Endometrium (tissue), 2 donors: Measurements from ENCODE around the gene NME7.
"Not testable (repeated sequence)": the region's sequence is repeated elsewhere in the genome, so short reads cannot be mapped to it uniquely, and the experiment has no call there.

Experiments
- FAIRE-seq: peaks from 2 replicates; lab custom pipeline; 2012; peaks lifted over from hg19 to GRCh38; lab: Jason Lieb, UNC
- donor health status: control.
- donor health status: control.

Gene NME7

DNA sequence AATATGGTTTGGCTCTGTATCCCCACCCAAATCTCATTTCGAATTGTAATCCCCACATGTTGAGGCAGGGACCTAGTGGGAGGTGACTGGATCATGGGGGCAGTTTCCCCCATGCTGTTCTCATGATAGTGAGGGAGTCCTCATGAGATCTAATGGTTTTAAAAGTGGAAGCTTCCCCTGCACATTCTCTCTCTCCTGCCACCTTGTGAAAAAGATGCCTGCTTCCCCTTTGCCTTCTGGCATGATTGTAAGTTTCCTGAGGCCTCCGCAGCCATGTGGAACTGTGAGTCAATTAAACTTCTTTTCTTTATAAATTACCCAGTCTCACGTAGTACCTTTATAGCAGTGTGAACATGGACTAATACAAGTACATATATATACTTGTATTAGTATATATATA is 25.5 kb downstream of the NME7 start:
- FAIRE-seq: not testable (repeated sequence)

DNA sequence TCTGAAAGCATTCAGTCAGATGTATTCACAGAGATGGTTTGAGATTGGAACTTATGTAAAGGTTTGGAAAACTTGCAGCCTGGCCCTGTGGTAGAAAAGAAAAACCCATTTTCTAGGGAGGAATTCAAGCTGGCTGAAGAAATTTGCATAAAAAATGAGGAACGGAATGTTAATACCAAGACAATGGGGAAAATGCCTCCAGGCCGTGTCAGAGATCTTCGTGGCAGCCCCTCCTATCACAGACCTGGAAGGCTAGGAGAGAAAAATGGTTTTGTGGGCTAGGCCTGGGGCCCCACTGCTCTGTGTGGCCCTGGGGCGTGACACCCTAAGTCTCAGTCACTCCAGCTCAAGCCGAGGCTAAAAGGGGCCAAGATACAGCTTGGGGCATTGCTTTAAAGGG is 26.7 kb downstream of the NME7 start:
- FAIRE-seq: no peak

DNA sequence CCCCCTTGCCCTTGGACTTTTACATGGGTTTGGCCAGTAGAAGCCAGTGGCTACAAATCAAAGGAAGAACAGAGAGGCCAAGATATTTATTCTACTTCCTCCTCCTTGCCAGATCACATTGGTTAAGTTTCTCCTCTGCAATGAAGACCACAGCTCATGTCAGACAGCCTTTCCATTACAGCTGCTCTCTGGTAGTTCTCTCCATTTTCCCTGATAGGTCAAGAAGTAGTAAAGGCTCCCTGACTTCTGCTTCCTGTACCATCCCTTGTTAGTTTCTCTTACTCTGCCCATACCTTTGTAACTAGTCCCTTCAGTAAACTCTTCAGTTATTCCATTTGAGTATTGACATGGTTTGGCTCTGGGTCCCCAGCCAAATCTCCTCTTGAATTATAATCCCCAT is 27.8 kb downstream of the NME7 start:
- no peak for FAIRE-seq

GRCh38 chr1:169338617-169339016 is 29.0 kb downstream of the NME7 start:
- no peak for FAIRE-seq

GRCh38 chr1:169336947-169337715 is 30.5 kb downstream of the NME7 start:
- FAIRE-seq: not testable (repeated sequence)

DNA sequence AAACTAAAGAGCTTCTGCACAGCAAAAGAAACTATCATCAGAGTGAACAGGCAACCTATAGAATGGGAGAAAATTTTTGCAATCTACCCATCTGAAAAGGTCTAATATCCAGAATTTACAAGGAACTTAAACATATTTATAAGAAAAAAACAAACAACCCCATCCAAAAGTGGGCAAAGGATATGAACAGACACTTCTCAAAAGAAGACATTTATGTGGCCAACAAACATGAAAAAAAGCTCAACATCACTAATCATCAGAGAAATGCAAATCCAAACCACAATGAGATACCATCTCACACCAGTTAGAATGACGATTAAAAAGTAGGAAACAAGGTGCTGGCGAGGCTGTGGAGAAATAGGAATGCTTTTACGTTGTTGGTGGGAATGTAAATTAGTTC is 32.9 kb downstream of the NME7 start:
- FAIRE-seq: not testable (repeated sequence)

DNA sequence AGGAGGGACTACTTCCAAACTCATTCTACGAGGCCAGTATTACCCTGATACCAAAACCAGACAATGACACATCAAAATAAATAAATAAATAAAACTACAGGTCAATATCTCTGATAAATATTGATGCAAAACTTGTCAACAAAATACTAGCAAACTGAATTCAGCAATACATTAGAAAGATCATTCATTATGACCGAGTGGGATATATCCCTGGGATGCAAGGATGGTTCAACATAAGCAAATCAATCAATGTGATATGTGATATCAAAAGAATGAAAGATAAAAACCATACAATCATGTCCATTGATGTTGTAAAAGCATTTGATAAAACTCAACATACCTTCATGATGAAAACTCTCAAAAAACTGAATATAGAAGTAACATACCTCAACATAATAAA is 36.7 kb downstream of the NME7 start:
- no peak for FAIRE-seq

DNA sequence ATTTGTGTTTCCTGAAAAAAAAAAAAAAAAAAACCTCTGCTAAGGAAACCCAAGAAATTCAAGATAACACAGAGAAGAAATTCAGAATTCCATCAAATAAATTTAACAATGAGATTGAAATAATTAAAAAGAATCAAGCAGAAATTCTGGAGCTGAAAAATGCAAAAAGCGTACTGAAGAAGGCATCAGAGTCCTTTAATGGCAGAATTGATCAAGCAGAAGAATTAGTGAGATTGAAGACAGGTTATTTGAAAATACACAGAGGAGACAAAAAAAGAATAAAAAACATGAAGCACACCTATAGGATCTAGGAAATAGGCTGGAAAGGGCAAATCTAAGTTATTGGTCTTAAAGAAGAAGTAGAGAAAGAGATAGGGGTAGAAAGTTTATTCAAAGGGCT is 38.2 kb downstream of the NME7 start:
- FAIRE-seq: no peak

DNA sequence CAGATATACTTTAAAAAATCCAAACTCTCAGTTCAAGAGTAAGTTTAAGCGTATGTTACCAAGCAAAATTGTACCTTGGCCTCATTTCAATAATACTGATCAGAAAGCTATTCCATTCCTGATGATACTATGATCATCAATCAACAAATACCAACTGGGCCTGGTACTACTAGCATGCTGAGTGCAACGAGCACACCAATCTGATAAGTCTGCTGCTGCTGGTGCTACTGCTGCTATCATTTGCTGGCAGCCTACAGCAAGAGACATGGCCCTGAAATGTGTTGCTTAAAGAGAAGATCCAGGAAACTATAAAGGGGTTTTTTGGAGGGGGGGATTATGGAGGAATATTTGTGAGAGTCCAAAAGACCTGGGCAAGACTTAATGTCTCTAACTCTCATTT is 39.7 kb downstream of the NME7 start:
- FAIRE-seq: no peak

- FAIRE-seq: no peak
These were observed 40.7 kb downstream of the NME7 start for GRCh38 chr1:169326956-169327268.

GRCh38 chr1:169326261-169326955 is 41.2 kb downstream of the NME7 start:
- no peak for FAIRE-seq

DNA sequence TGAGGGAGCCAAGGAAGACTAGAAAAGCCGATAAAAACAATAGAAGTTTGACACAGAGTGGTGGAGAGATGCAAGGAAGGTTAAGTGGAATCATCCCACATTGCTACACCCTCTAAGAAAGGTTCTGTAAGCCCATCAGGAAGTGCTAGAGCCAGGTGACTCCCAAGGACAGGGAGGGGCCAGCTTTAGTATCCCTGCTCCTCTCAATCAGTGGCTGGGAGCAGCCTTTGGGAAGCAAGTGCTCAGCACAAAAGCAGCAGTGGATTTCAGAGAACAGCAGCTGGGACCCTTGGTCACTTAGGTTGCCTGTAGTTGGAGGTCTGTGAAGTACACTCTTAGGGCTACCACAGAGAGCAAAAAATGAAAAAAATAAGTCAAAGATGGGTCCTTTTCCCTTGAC is 42.5 kb downstream of the NME7 start:
- no peak for FAIRE-seq

DNA sequence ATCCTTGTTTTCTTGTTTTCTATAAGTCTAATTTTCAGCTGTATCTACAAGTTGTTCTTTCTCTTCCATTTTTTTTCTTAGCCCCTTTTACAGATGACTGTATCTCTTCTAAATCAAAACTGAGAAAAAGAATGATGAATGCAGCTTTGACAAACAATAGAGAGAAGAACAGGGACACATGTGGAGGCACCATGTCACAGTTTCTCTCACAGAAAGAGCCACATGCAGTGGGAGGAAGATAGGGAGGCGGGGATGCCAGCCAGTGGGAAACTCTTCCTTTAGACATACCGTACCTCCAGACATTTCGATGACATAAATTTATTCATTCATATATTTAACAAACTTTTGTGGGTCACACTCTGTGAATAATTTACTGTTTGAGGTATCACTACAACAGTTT is 45.5 kb downstream of the NME7 start:
- FAIRE-seq: no peak

DNA sequence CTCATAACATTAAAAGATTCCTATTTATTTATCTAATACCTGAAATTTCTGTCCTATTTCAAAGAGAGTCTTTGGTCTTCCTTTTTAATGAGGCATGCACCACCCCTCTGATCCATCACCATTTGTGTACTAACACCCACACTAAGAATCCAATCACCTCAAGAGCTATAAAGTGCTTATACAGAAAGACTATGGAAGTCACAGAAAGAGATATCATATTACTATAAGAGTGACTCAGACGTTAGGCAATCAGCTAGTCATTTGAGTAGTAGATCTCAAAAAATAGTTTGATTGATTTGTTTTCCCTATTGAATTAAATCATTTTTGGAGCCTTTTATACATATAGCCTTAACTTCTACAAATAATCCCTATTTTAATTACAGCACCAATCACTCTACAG is 46.1 kb downstream of the NME7 start:
- FAIRE-seq: no peak

DNA sequence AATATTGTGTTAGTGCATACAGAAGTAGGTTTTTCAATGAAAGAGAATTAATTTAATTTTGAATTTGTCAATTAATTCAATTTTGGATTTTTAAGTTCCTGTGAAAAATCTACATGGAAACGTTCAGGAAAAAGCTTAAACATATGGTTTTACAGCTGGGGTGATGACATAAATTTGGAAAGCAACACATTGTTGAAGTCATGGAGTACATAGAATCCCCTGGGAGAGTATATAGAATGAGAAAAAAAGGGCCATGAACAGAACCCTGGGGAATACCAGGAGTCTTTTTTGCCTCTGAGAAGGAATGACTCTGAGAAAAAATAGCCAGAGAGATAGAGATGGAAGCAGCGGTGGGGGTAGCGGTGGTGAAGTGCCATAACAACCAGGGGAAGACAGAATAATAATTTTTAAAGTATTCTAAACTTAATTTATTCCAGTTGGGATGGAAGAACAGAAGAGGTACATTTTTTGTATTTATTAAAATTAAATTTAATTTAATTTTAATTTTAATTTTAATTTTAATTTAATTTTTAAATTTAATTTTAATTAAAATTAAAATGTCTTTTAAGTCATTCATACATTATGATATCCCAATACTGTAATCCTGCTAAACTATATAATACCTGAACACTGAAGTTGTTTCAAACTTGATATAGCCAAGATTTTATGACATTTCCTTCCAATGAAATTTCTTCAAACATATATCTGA is 48.9 kb downstream of the NME7 start:
- peak; percentile 74 for FAIRE-seq

DNA sequence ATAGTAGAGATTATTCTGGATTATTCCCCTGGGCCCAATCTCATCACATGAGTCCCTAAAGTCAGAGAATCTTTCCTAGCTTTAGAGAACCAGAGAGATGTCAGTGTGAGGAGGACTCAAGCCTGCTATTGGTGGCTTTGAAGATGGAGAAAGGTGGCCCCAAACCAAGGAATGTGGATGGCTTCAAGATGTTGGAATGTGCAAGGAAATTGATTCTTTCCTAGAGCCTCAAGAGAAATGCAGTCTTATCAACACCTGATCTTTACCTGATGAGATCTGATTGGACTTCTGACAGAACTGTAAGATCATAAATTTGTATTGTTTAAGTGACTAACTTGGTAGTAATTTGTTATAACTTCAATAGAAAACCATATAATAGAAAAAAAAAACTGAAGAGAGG is 51.0 kb downstream of the NME7 start:
- no peak for FAIRE-seq

DNA sequence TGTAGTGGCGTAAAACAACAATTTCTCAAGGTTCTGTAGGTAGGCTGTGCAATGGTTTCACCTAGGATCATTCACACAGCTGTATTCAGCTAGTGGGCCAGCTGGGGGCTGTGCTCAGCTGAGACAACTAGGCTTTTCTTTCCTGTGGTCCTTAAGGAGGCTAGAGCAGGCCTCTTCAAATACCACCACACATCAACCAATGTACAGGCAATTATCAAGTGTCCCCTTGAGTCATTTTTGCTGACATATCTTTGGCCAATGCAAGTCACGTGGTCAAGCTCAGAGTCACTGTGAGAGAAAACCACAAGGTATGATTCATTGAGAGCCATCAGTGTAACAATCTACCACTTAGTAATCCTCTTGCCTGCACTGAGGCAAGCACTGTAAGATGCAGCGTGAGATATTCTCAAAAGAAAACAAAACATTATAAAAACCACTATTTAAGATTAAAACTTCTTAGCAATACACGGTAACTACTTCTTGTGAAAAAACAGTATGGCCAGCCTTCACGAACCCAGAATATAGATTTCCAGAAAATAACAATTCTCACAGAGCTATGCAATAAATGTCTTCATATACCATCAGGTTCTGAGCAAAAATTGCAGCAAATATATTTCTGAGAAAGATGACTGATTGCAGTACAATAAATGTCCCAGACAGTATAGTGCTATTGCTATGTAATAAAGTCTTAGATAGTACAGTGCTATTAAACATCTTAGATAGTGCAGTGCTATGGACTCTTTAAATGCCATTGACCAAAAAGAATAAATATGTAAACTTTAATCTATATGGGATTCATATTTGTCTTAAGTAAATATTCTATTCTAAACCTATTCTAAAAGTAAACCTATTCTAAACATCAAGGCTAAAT is 55.3 kb downstream of the NME7 start:
- FAIRE-seq: no peak

- FAIRE-seq: no peak
These were observed 58.1 kb downstream of the NME7 start for GRCh38 chr1:169309178-169310166.

DNA sequence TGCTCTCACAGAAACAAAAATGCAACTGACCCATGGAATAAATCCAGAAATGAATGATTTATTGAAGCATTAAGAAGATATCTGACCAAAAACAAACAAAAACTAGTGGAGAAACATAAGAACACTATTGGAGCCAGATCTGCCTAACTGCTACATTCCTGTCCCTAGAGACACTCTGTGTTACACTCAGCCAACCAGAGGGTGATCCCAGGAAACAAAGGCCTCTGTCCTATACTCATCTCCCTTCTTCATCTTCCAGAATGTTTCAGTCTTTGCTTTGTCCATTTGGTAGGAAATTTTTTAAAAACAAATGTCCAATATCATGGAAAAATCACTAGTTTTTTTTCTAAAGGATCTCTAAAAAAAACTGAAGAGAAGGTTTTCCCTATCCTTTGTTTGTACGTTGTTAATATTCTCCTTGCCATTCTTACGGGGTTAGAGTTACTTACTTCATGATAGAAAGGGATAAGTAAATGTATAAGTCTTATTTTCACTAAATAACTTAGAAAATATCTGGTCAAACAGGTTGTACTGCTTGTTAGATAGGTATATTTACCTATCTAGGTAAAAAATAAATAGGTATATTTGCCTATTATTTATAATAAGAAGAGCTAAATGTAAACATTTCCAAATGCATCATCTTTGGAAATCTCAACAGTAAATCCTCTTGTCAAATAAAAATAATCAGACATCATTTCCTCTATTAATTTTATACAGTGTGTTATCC is 59.1 kb downstream of the NME7 start:
- FAIRE-seq: no peak

DNA sequence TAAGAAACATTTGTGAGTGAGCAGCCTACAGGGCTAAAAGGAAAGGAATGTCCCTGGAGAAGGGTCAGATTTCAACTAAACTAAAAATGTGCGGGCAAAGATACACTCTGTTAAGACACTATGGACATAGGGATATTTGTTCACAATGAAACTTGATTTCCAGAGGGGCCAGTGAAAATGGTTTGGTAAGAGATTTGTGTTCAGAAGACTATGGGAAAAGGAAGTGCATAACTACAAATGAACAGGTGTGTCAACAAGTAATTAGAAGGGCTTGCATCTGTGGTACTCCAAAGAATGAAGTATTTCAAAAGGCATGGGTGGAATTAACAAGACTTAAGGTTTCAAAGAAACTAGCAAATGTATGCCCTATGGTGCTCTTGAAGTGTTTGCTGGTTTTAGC is 60.4 kb downstream of the NME7 start:
- no peak for FAIRE-seq

DNA sequence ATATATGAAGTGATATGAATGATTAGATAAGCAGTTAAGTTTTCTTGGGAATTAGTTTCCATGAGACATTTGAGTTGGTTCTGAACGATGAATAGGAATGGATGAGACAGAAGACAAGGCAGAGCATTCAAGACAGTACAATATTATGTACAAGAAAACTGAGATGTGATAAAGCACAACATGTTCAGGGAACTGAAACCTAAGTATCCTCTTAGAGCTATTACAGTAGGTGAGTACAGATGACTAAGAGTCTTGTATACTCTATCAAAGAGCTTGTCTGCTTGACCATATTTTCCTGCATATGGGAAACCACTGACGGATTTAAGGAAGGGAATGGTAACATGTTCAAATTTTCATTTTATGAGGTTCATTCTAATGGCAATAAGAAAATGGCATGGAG is 61.6 kb downstream of the NME7 start:
- FAIRE-seq: no peak
